Stimulated activated CD8-positive, alpha-beta memory T cell treated with anti-CD3 and anti-CD28 coated beads, Interleukin-12 subunit alpha, Interleukin-12 subunit beta, amount 100 ng/mL, for 24 hours (primary cell): ENCODE results near the gene MRS2.
"Not testable (repeated sequence)": the region's sequence is repeated elsewhere in the genome, so short reads cannot be mapped to it uniquely, and the experiment has no call there.

Experiments used
- DNase-seq: peaks from one replicate; pipeline ENCODE4 v3.0.0-alpha.2; 2020; ENCODE audit errors: extremely low read depth

Gene MRS2, protein sequence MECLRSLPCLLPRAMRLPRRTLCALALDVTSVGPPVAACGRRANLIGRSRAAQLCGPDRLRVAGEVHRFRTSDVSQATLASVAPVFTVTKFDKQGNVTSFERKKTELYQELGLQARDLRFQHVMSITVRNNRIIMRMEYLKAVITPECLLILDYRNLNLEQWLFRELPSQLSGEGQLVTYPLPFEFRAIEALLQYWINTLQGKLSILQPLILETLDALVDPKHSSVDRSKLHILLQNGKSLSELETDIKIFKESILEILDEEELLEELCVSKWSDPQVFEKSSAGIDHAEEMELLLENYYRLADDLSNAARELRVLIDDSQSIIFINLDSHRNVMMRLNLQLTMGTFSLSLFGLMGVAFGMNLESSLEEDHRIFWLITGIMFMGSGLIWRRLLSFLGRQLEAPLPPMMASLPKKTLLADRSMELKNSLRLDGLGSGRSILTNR

GRCh38 chr6:24402697-24403500 lies at the start of gene MRS2:
MRS2 (plus strand) TSS chr6:24402936; CDS start chr6:24403047, 111 bp downstream.
- peak; percentile 50 for DNase-seq

DNA sequence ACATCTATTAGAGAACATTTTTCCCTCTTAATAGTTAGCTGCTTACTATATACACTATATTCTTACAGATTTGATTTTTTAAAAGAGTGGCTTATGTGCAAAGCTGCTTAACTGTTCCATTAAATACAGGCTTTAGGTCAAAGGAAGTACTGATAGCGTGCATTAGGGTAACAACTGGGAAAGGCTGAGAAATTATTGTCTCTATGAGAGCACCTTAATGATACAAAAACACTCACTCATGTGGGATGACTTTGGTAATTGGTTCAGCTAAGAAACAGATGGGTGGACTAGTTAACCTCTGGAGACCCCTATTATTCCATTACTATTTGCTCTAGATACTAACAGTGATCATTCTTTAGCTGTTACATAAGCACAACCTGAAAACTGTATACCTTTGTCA lies 48.9 kb upstream of the MRS2 start:
- DNase-seq = no peak

DNA sequence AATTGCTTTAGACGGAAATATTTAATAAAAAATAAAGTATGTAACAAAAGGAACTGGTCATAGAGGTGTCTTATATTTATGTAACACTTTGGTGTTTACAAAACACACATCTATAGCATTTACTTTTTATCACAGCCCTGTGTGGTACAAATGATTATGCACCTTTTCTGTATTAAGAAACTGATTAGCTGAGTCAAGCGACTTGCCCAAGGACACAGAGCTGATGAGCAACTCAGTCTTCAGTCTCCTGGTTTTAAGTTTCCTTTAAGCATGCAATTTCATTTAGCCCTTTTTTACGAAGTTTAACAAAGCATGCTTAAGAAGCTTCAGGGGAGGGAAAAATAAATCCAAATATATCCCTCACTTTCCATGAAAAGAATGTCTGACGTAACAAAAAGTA lies 47.3 kb upstream of the MRS2 start:
- no peak for DNase-seq

DNA sequence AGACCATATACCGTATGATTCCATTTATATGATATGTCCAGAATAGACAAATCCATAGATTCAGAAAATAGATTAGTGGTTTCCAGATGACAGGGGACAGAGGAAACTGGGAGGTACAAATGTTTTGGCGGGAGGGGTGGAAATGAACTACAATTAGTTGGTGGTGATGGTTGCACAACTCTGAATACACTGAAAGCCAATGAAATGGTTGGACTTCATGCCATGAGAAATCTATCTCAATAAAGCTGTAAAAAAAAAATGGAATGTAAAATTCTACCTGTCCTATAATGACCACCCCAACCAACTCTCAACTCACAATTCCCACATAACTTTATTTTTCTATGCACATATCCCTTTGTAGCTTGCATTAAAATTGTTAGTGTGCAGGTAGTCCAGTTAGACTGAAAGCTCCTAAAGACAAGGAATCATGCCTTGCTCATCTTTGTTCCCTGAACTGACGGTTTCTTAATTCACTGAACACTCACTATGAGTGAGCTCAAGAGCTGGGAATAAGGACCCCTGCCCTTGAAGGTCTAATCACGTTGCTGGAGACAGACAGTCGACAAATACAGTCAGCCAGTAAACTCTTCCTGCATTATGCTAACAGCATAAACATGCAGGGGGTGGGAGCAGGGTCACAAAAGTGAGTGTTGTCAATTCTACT lies 46.3 kb upstream of the MRS2 start:
- DNase-seq = no peak

- no peak for DNase-seq
These were observed 45.2 kb upstream of the MRS2 start, which contains the start of gene DCDC2 for GRCh38 chr6:24357336-24358218. DCDC2 (minus strand) TSS chr6:24358059; CDS start chr6:24357750, 309 bp downstream.

DNA sequence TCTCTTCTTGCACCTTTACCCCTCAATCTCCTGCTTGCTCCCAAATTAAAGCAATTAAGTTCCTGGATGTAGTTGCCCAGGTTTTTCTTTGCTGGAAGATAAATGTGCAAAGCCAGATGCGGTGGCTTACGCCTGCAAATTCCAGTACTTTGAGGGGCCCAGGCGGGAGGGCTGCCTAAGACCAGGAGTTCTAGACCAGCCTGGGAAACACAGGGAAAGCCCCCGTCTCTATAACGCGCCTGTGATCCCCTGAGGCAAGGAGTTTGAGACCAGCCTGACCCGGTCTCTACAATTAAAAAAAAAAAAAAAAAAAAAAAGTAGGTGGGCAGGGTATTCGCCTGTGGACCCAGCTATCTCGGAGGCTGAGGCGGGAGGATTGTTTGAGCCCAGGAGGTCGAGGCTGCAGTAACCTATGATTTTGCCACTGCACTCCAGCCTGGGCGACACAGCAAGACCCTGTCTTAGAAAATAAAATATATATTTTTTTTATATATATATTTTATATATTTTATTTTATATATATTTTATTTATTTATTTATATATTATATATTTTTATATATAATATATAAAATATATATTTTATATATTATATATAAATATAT lies 44.4 kb upstream of the MRS2 start:
- DNase-seq = no peak

- peak; percentile 54 for DNase-seq
These were observed 42.9 kb upstream of the MRS2 start for GRCh38 chr6:24359640-24360454.

DNA sequence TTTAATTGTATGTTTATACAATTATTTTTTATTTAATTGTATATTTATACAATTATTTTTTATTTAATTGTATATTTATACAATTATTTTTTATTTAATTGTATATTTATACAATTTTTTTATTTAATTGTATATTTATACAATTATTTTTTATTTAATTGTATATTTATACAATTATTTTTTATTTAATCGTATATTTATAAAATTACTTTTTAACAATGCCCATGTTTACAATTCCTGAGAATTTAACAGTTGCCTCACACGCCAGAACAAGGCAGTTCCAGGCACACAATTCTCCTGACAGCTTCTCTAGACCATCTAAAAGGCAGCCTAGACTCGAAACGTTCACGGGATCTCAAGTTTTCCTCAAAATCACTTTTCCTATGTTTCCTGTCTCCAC lies 40.4 kb upstream of the MRS2 start:
- DNase-seq = not testable (repeated sequence)

- not testable (repeated sequence) for DNase-seq
These were observed 37.6 kb upstream of the MRS2 start for GRCh38 chr6:24365103-24365633.

GRCh38 chr6:24374612-24375011 lies 28.1 kb upstream of the MRS2 start:
- DNase-seq = no peak

- DNase-seq = no peak
These were observed 25.9 kb upstream of the MRS2 start for GRCh38 chr6:24376871-24377270.

DNA sequence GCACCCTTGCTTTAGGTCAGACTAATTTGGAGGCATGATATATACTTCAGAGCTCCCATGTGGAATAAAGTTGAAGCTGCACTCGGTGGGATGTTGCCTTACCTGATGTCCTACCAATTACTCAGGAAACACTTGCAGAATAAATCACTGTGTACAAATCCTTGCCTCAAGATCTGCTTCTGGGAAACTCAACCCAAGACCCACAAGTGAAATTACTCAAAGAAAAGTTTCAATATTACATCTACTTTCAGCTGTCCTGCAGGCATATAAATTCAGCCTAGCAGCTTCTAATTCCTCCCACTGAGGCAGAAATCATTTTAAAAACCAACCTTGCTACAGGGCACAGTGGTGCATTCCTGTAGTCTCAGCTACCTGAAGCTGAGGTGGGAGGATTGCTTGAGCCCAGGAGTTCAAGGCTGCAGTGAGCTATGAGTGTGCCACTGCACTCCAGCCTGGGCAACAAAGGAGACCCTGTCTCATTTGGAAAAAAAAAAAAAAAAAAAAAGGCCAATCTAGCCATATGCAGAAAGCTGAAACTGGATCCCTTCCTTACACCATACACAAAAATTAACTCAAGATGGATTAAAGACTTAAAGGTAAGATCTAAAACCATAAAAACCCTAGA lies 24.2 kb upstream of the MRS2 start:
- no peak for DNase-seq

DNA sequence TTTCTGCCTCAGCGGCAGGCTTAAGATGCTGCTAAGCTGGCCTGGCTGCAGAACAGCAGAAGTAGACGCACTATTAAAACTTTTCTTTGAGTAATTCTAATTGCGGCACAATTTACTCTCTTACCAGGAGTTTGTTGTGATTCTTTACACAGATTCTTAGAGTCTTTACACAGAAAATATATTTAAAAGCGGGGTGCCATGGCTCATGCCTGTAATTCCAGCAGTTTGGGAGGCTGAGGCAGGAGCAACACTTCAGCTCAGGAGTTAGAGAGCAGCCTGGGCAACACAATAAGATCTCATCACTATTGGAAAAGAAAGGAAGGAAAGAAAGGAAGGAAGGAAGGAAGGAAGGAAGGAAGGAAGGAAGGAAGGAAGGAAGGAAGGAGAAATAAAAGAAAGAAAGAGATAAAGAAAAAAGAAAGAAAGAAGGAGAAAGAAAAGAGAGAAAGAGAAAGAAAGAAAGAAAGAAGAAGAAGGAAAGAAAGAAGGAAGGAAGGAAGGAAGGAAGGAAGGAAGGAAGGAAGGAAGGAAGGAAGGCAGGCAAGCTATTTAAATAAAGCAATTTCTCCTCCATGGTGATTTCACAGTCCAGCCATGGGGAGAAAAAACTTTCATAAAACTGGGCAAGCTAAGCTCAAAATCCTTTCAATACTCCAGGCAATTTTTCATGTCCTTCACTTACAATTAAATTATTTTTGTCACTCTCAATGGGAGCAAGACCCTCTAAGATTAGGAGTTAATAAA lies 21.1 kb upstream of the MRS2 start:
- DNase-seq = no peak

DNA sequence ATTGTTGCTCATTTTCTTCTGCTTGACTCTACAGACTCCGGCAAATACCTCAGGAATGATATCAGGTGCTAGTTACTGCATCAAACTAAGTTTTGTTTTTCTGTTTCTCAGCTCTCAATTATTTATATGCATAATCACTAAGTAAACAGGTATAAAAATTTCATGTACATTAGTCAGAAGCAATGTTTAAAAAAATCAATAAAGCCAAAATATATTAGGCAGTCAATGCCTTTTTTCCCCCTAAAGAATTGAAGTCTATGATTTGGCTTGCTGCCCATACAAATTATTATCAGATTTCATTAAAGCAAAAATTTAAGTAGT lies 20.6 kb upstream of the MRS2 start:
- DNase-seq = no peak

GRCh38 chr6:24382891-24383494 lies 19.7 kb upstream of the MRS2 start:
- not testable (repeated sequence) for DNase-seq

DNA sequence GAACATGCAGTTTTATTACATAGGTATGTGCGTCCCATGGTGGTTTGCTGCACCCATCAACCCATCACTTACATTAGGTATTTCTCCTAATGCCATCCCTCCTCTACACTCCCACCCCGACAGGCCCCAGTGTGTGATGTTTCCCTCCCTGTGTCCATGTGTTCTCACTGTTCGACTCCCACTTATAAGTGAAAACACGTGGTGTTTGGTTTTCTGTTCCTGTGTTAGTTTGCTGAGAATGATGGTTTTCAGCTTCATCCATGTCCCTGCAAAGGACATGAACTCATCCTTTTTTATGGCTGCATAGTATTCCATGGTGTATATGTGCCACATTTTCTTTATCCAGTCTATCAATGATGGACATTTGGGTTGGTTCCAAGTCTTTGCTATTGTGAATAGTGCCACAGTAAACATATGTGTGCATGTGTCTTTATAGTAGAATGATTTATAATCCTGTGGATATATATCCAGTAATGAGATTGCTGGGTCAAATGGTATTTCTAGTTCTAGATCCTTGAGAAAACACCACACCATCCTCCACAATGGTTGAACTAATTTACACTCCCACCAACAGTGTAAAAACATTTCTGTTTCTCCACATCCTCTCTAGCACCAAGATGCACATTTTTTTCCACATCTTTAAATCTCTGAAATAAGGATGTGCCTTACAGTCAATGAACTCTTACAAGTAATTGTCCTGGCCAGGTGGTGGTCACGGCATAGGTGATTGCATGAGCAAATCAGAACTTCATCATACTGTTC lies 18.2 kb upstream of the MRS2 start:
- DNase-seq = not testable (repeated sequence)

DNA sequence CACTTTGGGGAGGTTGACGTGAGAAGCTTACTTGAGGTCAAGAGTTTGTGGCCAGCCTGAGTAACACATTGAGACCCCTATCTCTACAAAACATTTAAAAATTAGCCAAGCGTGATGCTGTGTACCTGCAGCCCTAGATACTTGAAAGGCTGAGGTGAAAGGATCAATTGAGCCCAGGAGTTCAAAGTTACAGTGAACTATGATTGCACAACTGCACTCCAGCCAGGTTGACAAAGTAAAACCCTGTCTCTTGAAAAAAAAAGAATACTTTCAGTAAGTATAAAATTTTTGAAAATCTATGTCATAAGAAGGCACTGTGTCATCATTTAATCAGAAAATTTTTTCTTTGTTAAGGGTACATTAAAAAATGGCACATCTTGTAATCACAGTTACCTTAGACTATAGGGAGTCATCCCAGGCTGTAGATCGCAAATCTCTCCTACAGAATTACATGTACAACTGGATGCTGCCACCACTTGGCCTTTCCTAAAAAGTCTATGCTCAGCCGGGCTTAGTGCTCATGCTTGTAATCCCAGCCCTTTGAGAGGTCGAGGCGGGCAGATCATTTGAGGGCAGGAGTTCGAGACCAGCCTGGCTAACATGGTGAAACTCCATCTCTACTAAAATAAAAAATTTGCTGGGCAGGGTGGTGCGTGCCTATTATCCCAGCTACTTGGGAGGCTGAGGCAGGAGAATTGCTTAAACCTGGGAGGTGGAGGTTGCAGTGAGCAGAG lies 17.0 kb upstream of the MRS2 start:
- DNase-seq = no peak
